ENCODE data around the gene TFG. TPM values are rescaled to one million over a fixed set of nuclear protein-coding genes. Genes with fewer than 3 reads are reported as not detected.

The TFG gene
- total and polyA plus RNA-seq, 9 of the 15 experiments (the other 6 are each of a cell fraction or from before 2014, with no cell fraction given), result 31.8 to 143 (median 57.8) TPM

DNA sequence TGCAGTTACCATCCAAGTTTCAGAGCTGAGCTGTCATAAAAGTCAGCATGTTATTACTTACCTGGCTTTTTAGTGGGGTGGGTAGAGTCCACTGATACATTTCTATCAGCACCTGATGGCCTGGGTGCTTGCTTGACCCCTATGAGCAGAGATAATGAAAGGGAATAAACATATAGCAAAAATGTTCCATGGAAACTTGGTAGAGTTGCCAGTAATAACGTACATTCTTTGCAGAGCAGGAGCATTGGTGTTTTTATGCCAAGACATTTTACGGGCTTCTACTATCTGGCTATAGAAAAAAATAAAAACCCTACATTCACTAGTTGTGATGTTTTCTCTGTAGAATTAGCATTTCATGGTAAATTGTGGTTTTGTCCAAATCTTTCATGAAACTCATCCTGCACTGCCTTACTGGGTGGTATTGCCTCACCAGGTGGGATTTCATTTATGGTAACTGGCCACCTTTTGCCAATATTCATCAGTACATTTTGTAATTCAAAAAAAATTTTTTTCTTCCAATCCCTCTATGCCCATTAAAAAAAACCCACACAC, 70.9 kb downstream of the TFG start:
- ChIA-PET CTCF (ENCODE audit: low intra/inter-chr PET ratio) (no interaction called here), POLR2A (no interaction called here)
- no peaks in the 10 kb centered on the region for H3K36me3 ChIP-seq (ENCODE audit: control insufficient read depth, insufficient read depth, low read length)
- H3K4me1 ChIP-seq (replicated peaks in 1 of 2; ENCODE audit: control insufficient read depth in 2 of 2, insufficient read depth in 2 of 2, low read length in 2 of 2), result no peaks in the 10 kb centered on the region
- H3K79me2 ChIP-seq (ENCODE audit: control insufficient read depth, insufficient read depth, low read length), result no peaks in the 10 kb centered on the region
- FAIRE-seq (no peak), ATAC-seq (no peak), DNase-seq (ENCODE audit: extremely low read depth in 1 of 4, low spot score in 3 of 4) (no peak)
- no peak overlapping the region for H3K4me2 ChIP-seq (ENCODE audit: insufficient read depth, low read length)
- H2AFZ ChIP-seq (ENCODE audit: low read depth, low read length), result no peak overlapping the region
- H3K9me1 ChIP-seq (ENCODE audit: control insufficient read depth, insufficient read depth, low read length), result no peaks in the 10 kb centered on the region
- TF ChIP-seq, protein P1, sequence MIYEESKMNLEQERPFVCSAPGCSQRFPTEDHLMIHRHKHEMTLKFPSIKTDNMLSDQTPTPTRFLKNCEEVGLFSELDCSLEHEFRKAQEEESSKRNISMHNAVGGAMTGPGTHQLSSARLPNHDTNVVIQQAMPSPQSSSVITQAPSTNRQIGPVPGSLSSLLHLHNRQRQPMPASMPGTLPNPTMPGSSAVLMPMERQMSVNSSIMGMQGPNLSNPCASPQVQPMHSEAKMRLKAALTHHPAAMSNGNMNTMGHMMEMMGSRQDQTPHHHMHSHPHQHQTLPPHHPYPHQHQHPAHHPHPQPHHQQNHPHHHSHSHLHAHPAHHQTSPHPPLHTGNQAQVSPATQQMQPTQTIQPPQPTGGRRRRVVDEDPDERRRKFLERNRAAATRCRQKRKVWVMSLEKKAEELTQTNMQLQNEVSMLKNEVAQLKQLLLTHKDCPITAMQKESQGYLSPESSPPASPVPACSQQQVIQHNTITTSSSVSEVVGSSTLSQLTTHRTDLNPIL (CRISPR knock-in tag; IDR thresholded peaks at IDR 0.05), result no peak
- TF ChIP-seq, protein P2, sequence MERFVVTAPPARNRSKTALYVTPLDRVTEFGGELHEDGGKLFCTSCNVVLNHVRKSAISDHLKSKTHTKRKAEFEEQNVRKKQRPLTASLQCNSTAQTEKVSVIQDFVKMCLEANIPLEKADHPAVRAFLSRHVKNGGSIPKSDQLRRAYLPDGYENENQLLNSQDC (CRISPR knock-in tag; IDR thresholded peaks at IDR 0.05), result no peak
- TF ChIP-seq U2AF2 (optimal IDR thresholded peaks at IDR 0.05; ENCODE audit: low read depth, low read length) (no peak), SMC3 (conservative IDR thresholded peaks at IDR 0.05; ENCODE audit: insufficient read depth, low read depth, low read length) (no peak), CEBPG (CRISPR knock-in tag; IDR thresholded peaks at IDR 0.05) (no peak), CEBPG (tag; conservative IDR thresholded peaks at IDR 0.05 in 1 of 2, IDR thresholded peaks at IDR 0.05 in 1 of 2) (no peak)
- H4K20me1 ChIP-seq (replicated peaks; ENCODE audit: control insufficient read depth, insufficient read depth, low read length), result no peaks in the 10 kb centered on the region
- no TSS peak for BruUV-seq (replicated peaks)
- H3K27ac ChIP-seq (ENCODE audit: extremely low read depth, low read depth, low read length), result no peak overlapping the region
- in situ Hi-C loops (cut with MboI), result no loop called here
- H3K9me3 ChIP-seq (replicated peaks; ENCODE audit: control insufficient read depth, insufficient read depth, low read depth, low read length), result no peaks in the 10 kb centered on the region
- H3K4me3 ChIP-seq, result no peak overlapping the region
- intact Hi-C loops (cut with micrococcal nuclease), result no loop called here
- no peaks in the 10 kb centered on the region for H3K27me3 ChIP-seq (ENCODE audit: control insufficient read depth in 2 of 2, insufficient read depth in 2 of 2, low read length in 2 of 2)
- WGBS (ENCODE audit: insufficient coverage, low coverage, missing lambda C conversion rate), result 14% methylated on average over 2 of the region's 2 CpGs
- H3K9ac ChIP-seq (ENCODE audit: insufficient read depth in 1 of 2, low read depth in 2 of 2, low read length in 2 of 2), result no peak overlapping the region
